GM12878 (cell line): ENCODE measurements around the gene FZR1. TPM values are rescaled to one million over a fixed set of nuclear protein-coding genes. Genes with fewer than 3 reads are reported as not detected.

Source experiments
- BACH1 ChIP-seq: fragments of 450-650 bp; IDR thresholded peaks from 2 replicates; pipeline ENCODE4 v1.6.1; 2017; ENCODE audit warnings: mild to moderate bottlenecking, borderline replicate concordance
- CUX1 ChIP-seq: IDR thresholded peaks from 2 replicates; pipeline ENCODE4 v1.6.1; 2012; ENCODE audit warnings: improper control_type of control experiment, low read depth, low read length; ENCODE audit not compliant: insufficient replicate concordance
- TAF1 ChIP-seq: IDR thresholded peaks from 2 replicates; pipeline ENCODE4 v1.6.1; 2011; ENCODE audit warnings: mild to moderate bottlenecking, low read depth, low read length, borderline replicate concordance
- polyA plus RNA-seq, 11 experiments: library from polyadenylated mRNA; depleted of rRNA in 4 of 11; unstranded in 6 of 11; stranded (reverse) in 5 of 11; fragments of >200 nt; fragmentation: Nextera tagmentation in 4 of 11; fragmentation: Illumina TruSeq in 1 of 11; extraction: Ambion mirVana in 4 of 11; extraction: Trizol in 1 of 11; gene quantifications; 1 replicate in 1 of 11; 2 replicates in 10 of 11; pipeline versions ENCODE4 v1.2.1 to v1.2.3, GENCODE V29; 2011 to 2016; ENCODE audit warnings: inconsistent platforms in 2 of 11, missing spikeins in 2 of 11, low read depth in 1 of 11
- total RNA-seq, 4 experiments: library from RNA; depleted of rRNA in 3 of 4; stranded (reverse); fragments of >200 nt in 3 of 4; fragmentation: Illumina TruSeq in 1 of 4; extraction: Trizol in 1 of 4; gene quantifications; 2 replicates each; pipeline versions ENCODE4 v1.2.1 to v1.2.3, GENCODE V29; 2013 to 2021
- TF ChIP-seq, protein P1 (sequence below): fragments of 150-350 bp; IDR thresholded peaks from 2 replicates; pipeline ENCODE4 v1.6.1; 2014; ENCODE audit warnings: mild to moderate bottlenecking, low read depth, low read length

FZR1 gene
- total and polyA plus RNA-seq, 10 of the 15 experiments (the other 5 are each of a cell fraction or from before 2014, with no cell fraction given): 0.11 to 44.2 (median 29.3) TPM

- TF ChIP-seq CUX1 (no peak), BACH1 (no peak), TAF1 (no peak)
- TF ChIP-seq, protein P1, sequence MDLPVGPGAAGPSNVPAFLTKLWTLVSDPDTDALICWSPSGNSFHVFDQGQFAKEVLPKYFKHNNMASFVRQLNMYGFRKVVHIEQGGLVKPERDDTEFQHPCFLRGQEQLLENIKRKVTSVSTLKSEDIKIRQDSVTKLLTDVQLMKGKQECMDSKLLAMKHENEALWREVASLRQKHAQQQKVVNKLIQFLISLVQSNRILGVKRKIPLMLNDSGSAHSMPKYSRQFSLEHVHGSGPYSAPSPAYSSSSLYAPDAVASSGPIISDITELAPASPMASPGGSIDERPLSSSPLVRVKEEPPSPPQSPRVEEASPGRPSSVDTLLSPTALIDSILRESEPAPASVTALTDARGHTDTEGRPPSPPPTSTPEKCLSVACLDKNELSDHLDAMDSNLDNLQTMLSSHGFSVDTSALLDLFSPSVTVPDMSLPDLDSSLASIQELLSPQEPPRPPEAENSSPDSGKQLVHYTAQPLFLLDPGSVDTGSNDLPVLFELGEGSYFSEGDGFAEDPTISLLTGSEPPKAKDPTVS: no peak
These were observed 11.6 kb upstream of the FZR1 start (continued) for GRCh38 chr19:3494559-3494958.
